HepG2 (cell line): Measurements from ENCODE around the gene NAV2. TPM values are rescaled to one million over a fixed set of nuclear protein-coding genes. Genes with fewer than 3 reads are reported as not detected.
A peak's percentile ranks its signal among the peaks of the same experiment; 100 is the strongest.

ENCODE experiments used
- ATAC-seq: fragments of 200-7000 bp; cut with Tn5 transposase; 3 replicates; pipeline ENCODE4 v1.9.1; 2020; ENCODE audit warnings: mild to moderate bottlenecking, moderate library complexity
- BruUV-seq: library from RNA; stranded (reverse); fragments of 400-500 nt; replicated peaks from 2 replicates; lab custom pipeline; 2021; lab: Mats Ljungman, UMichigan
- CTCF ChIA-PET: fragments of 300-600 bp; formaldehyde crosslinking; extraction: SDS; loops from one replicate; lab custom pipeline; 2021; ENCODE audit warnings: low total read pairs, inconsistent platforms, low intra/inter-chr PET ratio; lab: Yijun Ruan, JAX
- POLR2A ChIA-PET: fragments of 350-600 bp; sonication (Branson Sonifier 250); formaldehyde crosslinking; loops from one replicate; lab custom pipeline; 2020; ENCODE audit warnings: antibody characterized with exemption, inconsistent platforms; lab: Yijun Ruan, JAX
- DNase-seq: peaks from one replicate; pipeline ENCODE4 v3.0.0-alpha.2; 2015; ENCODE audit warnings: low spot score
- FAIRE-seq: peaks from 3 replicates; lab custom pipeline; 2011; peaks lifted over from hg19 to GRCh38; lab: Jason Lieb, UNC
- H2AFZ ChIP-seq: one replicate; pipeline ENCODE4 v1.6.1; 2011; ENCODE audit warnings: low read length, inconsistent platforms
- H3K27ac ChIP-seq: fragments of 300-600 bp; 3 replicates; pipeline ENCODE4 v1.8.0; 2011; ENCODE audit warnings: mixed run types, mild to moderate bottlenecking, mixed read lengths, low read length, inconsistent platforms; ENCODE audit not compliant: insufficient read depth; ENCODE audit errors: extremely low read length
- H3K27me3 ChIP-seq, 2 experiments: fragments of 200-600 bp in 1 of 2; 2 replicates in 1 of 2; 3 replicates in 1 of 2; pipeline versions ENCODE4 v1.6.0 to v1.8.0; 2011; ENCODE audit warnings: low read length in 2 of 2, mild to moderate bottlenecking in 2 of 2, moderate library complexity in 2 of 2, inconsistent platforms in 1 of 2; ENCODE audit not compliant: insufficient read depth in 2 of 2, control insufficient read depth in 1 of 2
- H3K36me3 ChIP-seq, 2 experiments: fragments of 200-600 bp in 1 of 2; replicated peaks in 1 of 2; 2 replicates in 1 of 2; 3 replicates in 1 of 2; pipeline versions ENCODE4 v1.5.1 to v1.8.0; 2011; ENCODE audit warnings: low read length in 2 of 2, inconsistent platforms in 1 of 2; ENCODE audit not compliant: insufficient read depth in 2 of 2, control insufficient read depth in 1 of 2
- H3K4me1 ChIP-seq: 2 replicates; pipeline ENCODE4 v1.5.1; 2012; ENCODE audit warnings: low read length, inconsistent platforms; ENCODE audit not compliant: insufficient read depth
- H3K4me2 ChIP-seq: 2 replicates; pipeline ENCODE4 v1.6.0; 2011; ENCODE audit warnings: low read depth, low read length, inconsistent platforms
- H3K4me3 ChIP-seq, 3 experiments: fragments of 200-600 bp in 1 of 3; sonication (generic), shearing (Covaris generic) in 1 of 3; replicated peaks in 1 of 3; 2 replicates each; pipeline ENCODE4 v1.5.1; 2011 to 2016; ENCODE audit warnings: low read length in 3 of 3, inconsistent platforms in 2 of 3, low read depth in 2 of 3, mild to moderate bottlenecking in 2 of 3, control low read depth in 1 of 3, mixed read lengths in 1 of 3; ENCODE audit not compliant: insufficient read depth in 1 of 3
- H3K79me2 ChIP-seq: one replicate; pipeline ENCODE4 v1.6.1; 2011; ENCODE audit warnings: low read length, inconsistent platforms; ENCODE audit not compliant: insufficient read depth
- H3K9ac ChIP-seq: 2 replicates; pipeline ENCODE4 v1.6.0; 2011; ENCODE audit warnings: mild to moderate bottlenecking, low read depth, low read length, inconsistent platforms; ENCODE audit not compliant: insufficient read depth
- H3K9me3 ChIP-seq: 2 replicates; pipeline ENCODE4 v1.5.1; 2012; ENCODE audit warnings: mild to moderate bottlenecking, low read length
- H4K20me1 ChIP-seq: 2 replicates; pipeline ENCODE4 v1.6.0; 2011; ENCODE audit warnings: inconsistent platforms, mild to moderate bottlenecking, low read length, moderate library complexity; ENCODE audit not compliant: insufficient read depth
- ATF7 ChIP-seq, 2 experiments: fragments of 450-650 bp in 1 of 2; sonication (generic) in 1 of 2; formaldehyde crosslinking in 1 of 2; IDR thresholded peaks; 2 replicates each; pipeline versions ENCODE4 v1.4.0 to v1.6.1; 2016 to 2020; ENCODE audit warnings: antibody characterized with exemption in 1 of 2, mild to moderate bottlenecking in 1 of 2, missing genetic modification reagents in 1 of 2
- CAMTA2 ChIP-seq: sonication (generic); formaldehyde crosslinking; IDR thresholded peaks from 2 replicates; pipeline ENCODE4 v1.4.0; 2020; ENCODE audit warnings: mild to moderate bottlenecking, missing genetic modification reagents, borderline replicate concordance
- EEA1 ChIP-seq: sonication (generic); formaldehyde crosslinking; IDR thresholded peaks from 2 replicates; pipeline ENCODE4 v1.5.1; 2020; ENCODE audit warnings: mild to moderate bottlenecking, missing genetic modification reagents, borderline replicate concordance
- JUND ChIP-seq: sonication (generic); formaldehyde crosslinking; IDR thresholded peaks from 2 replicates; pipeline ENCODE4 v1.8.0; 2022; ENCODE audit warnings: mild to moderate bottlenecking, missing genetic modification reagents
- KLF16 ChIP-seq, 2 experiments: sonication (generic) in 1 of 2; formaldehyde crosslinking in 1 of 2; IDR thresholded peaks; 2 replicates each; pipeline versions ENCODE4 v1.6.1 to v1.8.0; 2016 to 2023; ENCODE audit warnings: missing genetic modification reagents in 2 of 2, missing compliant biosample characterization in 1 of 2
- NFRKB ChIP-seq: fragments of 450-650 bp; IDR thresholded peaks from 2 replicates; pipeline ENCODE4 v1.6.1; 2017
- REPIN1 ChIP-seq: sonication (generic); formaldehyde crosslinking; IDR thresholded peaks from 2 replicates; pipeline ENCODE4 v1.8.0; 2022; ENCODE audit warnings: missing genetic modification reagents, low read depth, mild to moderate bottlenecking, borderline replicate concordance
- SOX6 ChIP-seq, 2 experiments: fragments of 450-650 bp in 1 of 2; sonication (generic) in 1 of 2; formaldehyde crosslinking in 1 of 2; IDR thresholded peaks; 2 replicates each; pipeline versions ENCODE4 v1.4.0 to v1.6.1; 2017 to 2020; ENCODE audit warnings: antibody characterized with exemption in 1 of 2, mild to moderate bottlenecking in 1 of 2, missing genetic modification reagents in 1 of 2
- TFDP2 ChIP-seq: sonication (generic); formaldehyde crosslinking; IDR thresholded peaks from 2 replicates; pipeline ENCODE4 v1.4.0; 2020; ENCODE audit warnings: missing genetic modification reagents
- ZNF317 ChIP-seq: sonication (generic); formaldehyde crosslinking; IDR thresholded peaks from 2 replicates; pipeline ENCODE4 v1.5.0; 2020; ENCODE audit warnings: mild to moderate bottlenecking, missing genetic modification reagents
- ZNF33B ChIP-seq: sonication (generic); formaldehyde crosslinking; IDR thresholded peaks from 2 replicates; pipeline ENCODE4 v1.5.1; 2020; ENCODE audit warnings: mild to moderate bottlenecking, missing genetic modification reagents
- ZNF430 ChIP-seq: sonication (generic); formaldehyde crosslinking; IDR thresholded peaks from 2 replicates; pipeline ENCODE4 v1.9.0; 2021; ENCODE audit warnings: mild to moderate bottlenecking, missing genetic modification reagents
- ZSCAN20 ChIP-seq: sonication (generic); formaldehyde crosslinking; IDR thresholded peaks from 2 replicates; pipeline ENCODE4 v1.4.0; 2020; ENCODE audit warnings: missing genetic modification reagents, mild to moderate bottlenecking, borderline replicate concordance
- WGBS: methylation state at CpG from one replicate; pipeline ENCODE4 v1.1.6; 2017; ENCODE audit warnings: low lambda C conversion rate; 5-methylcytosine and 5-hydroxymethylcytosine counted together
- in situ Hi-C: cut with HindIII; loops from 2 replicates; pipeline ENCODE4 v1.10.0; 2017; ENCODE audit warnings: low pct_unique_long_range_greater_than_20kb; ENCODE audit not compliant: extremely low pct_ligation_motif_present
- intact Hi-C: fragments of 100-400 bp; cut with micrococcal nuclease; formaldehyde crosslinking; loops from one replicate; pipeline ENCODE4 v1.10.0; 2022; ENCODE audit not compliant: unreplicated experiment
- polyA plus RNA-seq, 8 experiments: library from polyadenylated mRNA; depleted of rRNA in 3 of 8; stranded (reverse) in 7 of 8; unstranded in 1 of 8; fragments of >200 nt; fragmentation: Illumina TruSeq in 4 of 8; extraction: Trizol in 4 of 8; gene quantifications; 2 replicates each; pipeline versions ENCODE4 v1.2.1 to v1.2.3, GENCODE V29; 2011 to 2016; ENCODE audit warnings: low read depth in 4 of 8, missing spikeins in 1 of 8, mixed read lengths in 1 of 8; ENCODE audit not compliant: insufficient read depth in 1 of 8
- total RNA-seq, 5 experiments: library from RNA; depleted of rRNA; stranded (reverse); fragments of >200 nt; fragmentation: Illumina TruSeq; extraction: Trizol; gene quantifications; 2 replicates each; pipeline ENCODE4 v1.2.3, GENCODE V29; 2016; ENCODE audit warnings: low read depth in 1 of 5
- TF ChIP-seq, protein P1 (sequence below): sonication (generic); formaldehyde crosslinking; IDR thresholded peaks from 2 replicates; pipeline ENCODE4 v1.5.0; 2020; ENCODE audit warnings: mild to moderate bottlenecking, missing genetic modification reagents

The NAV2 gene
- total and polyA plus RNA-seq, 2 of the 13 experiments (the other 11 are each of a cell fraction or from before 2014, with no cell fraction given) = 9.3 to 34.6 TPM

GRCh38 chr11:20010156-20010850 lies 297.7 kb downstream of the NAV2 start:
- peaks cover 89% of the 10 kb centered on the region for H3K4me1 ChIP-seq
- H3K27ac ChIP-seq = peak overlapping the region; percentile 33
- 92% methylated on average over 8 of the region's 8 CpGs for WGBS
- no peaks in the 10 kb centered on the region for H3K9me3 ChIP-seq
- DNase-seq (no peak), ATAC-seq (no peak), FAIRE-seq (no peak)
- TF ChIP-seq REPIN1 (CRISPR knock-in tag) (no peak), KLF16 (CRISPR knock-in tag; IDR thresholded peaks at IDR 0.05) (no peak), JUND (no peak), TFDP2 (CRISPR knock-in tag) (no peak)
- POLR2A ChIA-PET = interaction anchor here (1.2 to 3.8 kb wide), 5 partner anchors 8 to 34 kb away, joined by 3 to 29 read pairs (median 7); no protein-coding TSS in a partner anchor
- H4K20me1 ChIP-seq = no peaks in the 10 kb centered on the region
- no peaks in the 10 kb centered on the region; a peak in 1 of 5 replicates for H3K36me3 ChIP-seq
- no peak overlapping the region for H3K4me2 ChIP-seq
- no peak overlapping the region for H3K4me3 ChIP-seq
- in situ Hi-C loops = no loop called here
- no peaks in the 10 kb centered on the region for H3K27me3 ChIP-seq
- no peak overlapping the region for H2AFZ ChIP-seq
- intact Hi-C loops = no loop called here
- H3K9ac ChIP-seq = no peak overlapping the region
- BruUV-seq = no TSS peak
- CTCF ChIA-PET = no interaction called here
- H3K79me2 ChIP-seq = peaks cover 28% of the 10 kb centered on the region

GRCh38 chr11:20010851-20011225 lies 298.2 kb downstream of the NAV2 start:
- POLR2A ChIA-PET = interaction anchor here (1.0 to 3.9 kb wide), 8 partner anchors 9 to 57 kb away, joined by 3 to 48 read pairs (median 8); no protein-coding TSS in a partner anchor
- ATAC-seq = no peak
- WGBS = 87% methylated on average over 3 of the region's 3 CpGs
- TF ChIP-seq ZNF430 (CRISPR knock-in tag) (no peak), ZSCAN20 (CRISPR knock-in tag) (no peak), ZNF33B (CRISPR knock-in tag) (no peak), CAMTA2 (CRISPR knock-in tag) (no peak), NFRKB (no peak), SOX6 (IDR thresholded peaks at IDR 0.05) (no peak), SOX6 (CRISPR knock-in tag; IDR thresholded peaks at IDR 0.05) (no peak), ZNF317 (CRISPR knock-in tag) (no peak), ATF7 (IDR thresholded peaks at IDR 0.05) (no peak), ATF7 (CRISPR knock-in tag; IDR thresholded peaks at IDR 0.05) (no peak), EEA1 (CRISPR knock-in tag) (no peak)
- TF ChIP-seq, protein P1, sequence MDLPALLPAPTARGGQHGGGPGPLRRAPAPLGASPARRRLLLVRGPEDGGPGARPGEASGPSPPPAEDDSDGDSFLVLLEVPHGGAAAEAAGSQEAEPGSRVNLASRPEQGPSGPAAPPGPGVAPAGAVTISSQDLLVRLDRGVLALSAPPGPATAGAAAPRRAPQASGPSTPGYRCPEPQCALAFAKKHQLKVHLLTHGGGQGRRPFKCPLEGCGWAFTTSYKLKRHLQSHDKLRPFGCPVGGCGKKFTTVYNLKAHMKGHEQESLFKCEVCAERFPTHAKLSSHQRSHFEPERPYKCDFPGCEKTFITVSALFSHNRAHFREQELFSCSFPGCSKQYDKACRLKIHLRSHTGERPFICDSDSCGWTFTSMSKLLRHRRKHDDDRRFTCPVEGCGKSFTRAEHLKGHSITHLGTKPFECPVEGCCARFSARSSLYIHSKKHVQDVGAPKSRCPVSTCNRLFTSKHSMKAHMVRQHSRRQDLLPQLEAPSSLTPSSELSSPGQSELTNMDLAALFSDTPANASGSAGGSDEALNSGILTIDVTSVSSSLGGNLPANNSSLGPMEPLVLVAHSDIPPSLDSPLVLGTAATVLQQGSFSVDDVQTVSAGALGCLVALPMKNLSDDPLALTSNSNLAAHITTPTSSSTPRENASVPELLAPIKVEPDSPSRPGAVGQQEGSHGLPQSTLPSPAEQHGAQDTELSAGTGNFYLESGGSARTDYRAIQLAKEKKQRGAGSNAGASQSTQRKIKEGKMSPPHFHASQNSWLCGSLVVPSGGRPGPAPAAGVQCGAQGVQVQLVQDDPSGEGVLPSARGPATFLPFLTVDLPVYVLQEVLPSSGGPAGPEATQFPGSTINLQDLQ (CRISPR knock-in tag) = no peak

More at GRCh38 chr11:20010851-20011225, 298.2 kb downstream of the NAV2 start:
- Histone ChIP-seq H2AFZ (no peak overlapping the region), H3K27me3 (no peaks in the 10 kb centered on the region), H3K36me3 (no peaks in the 10 kb centered on the region; a peak in 1 of 5 replicates), H3K27ac (peak overlapping the region; percentile 33), H3K4me1 (peaks cover 90% of the 10 kb centered on the region), H3K9ac (no peak overlapping the region), H3K9me3 (no peaks in the 10 kb centered on the region), H3K4me3 (no peak overlapping the region), H3K4me2 (0 out of 2 replicates have a peak overlapping the region, but pooled peaks have one; percentile 6), H3K79me2 (peaks cover 28% of the 10 kb centered on the region), H4K20me1 (no peaks in the 10 kb centered on the region)
- FAIRE-seq (no peak), DNase-seq (no peak)
- BruUV-seq = no TSS peak
- CTCF ChIA-PET = no interaction called here
- in situ Hi-C loops (no loop called here), intact Hi-C loops (no loop called here)
